Suprapubic skin (tissue), 4 donors: Measurements from ENCODE around the gene DHX35. TPM values are rescaled to one million over a fixed set of nuclear protein-coding genes. Genes with fewer than 3 reads are reported as not detected.
A peak's percentile ranks its signal among the peaks of the same experiment; 100 is the strongest.
"Not testable (repeated sequence)": the region's sequence is repeated elsewhere in the genome, so short reads cannot be mapped to it uniquely, and the experiment has no call there.

ENCODE experiments used
- DNase-seq, 2 donors: peaks; one replicate each; pipeline ENCODE4 v3.0.0-alpha.2; 2019; ENCODE audit warnings: low spot score in 2 of 2
- H3K27ac ChIP-seq: fragments of 200-600 bp; sonication (generic); one replicate; pipeline ENCODE4 v1.5.1; 2019
- H3K27me3 ChIP-seq: fragments of 200-600 bp; sonication (generic); one replicate; pipeline ENCODE4 v1.5.1; 2019
- H3K36me3 ChIP-seq: fragments of 200-600 bp; sonication (generic); one replicate; pipeline ENCODE4 v1.5.1; 2019
- H3K4me1 ChIP-seq: fragments of 200-600 bp; sonication (generic); one replicate; pipeline ENCODE4 v1.5.1; 2019
- H3K4me3 ChIP-seq: fragments of 200-600 bp; sonication (generic); one replicate; pipeline ENCODE4 v1.5.1; 2019; ENCODE audit warnings: mild to moderate bottlenecking
- H3K9me3 ChIP-seq: fragments of 200-600 bp; sonication (generic); one replicate; pipeline ENCODE4 v1.5.1; 2019
- CTCF ChIP-seq, 2 donors: fragments of 200-600 bp in 1 of 2; fragments of 450-650 bp in 1 of 2; sonication (generic) in 1 of 2; IDR thresholded peaks; one replicate each; pipeline ENCODE4 v1.5.1; 2016 to 2019; ENCODE audit warnings: antibody characterized with exemption in 2 of 2, mild to moderate bottlenecking in 1 of 2, moderate library complexity in 1 of 2
- EP300 ChIP-seq: sonication (generic); formaldehyde crosslinking; IDR thresholded peaks from one replicate; pipeline ENCODE4 v1.6.1; 2017; ENCODE audit warnings: antibody characterized with exemption
- POLR2A ChIP-seq, 2 donors: fragments of 450-650 bp; IDR thresholded peaks; one replicate each; pipeline ENCODE4 v1.6.1; 2017; ENCODE audit warnings: antibody characterized with exemption in 2 of 2, mild to moderate bottlenecking in 2 of 2, moderate library complexity in 2 of 2
- POLR2AphosphoS5 ChIP-seq, 3 donors: sonication (generic); formaldehyde crosslinking; IDR thresholded peaks; one replicate each; pipeline ENCODE4 v1.6.1; 2017; ENCODE audit warnings: antibody characterized with exemption in 3 of 3
- WGBS: methylation state at CpG from one replicate; pipeline ENCODE4 v1.1.5; 2018; 5-methylcytosine and 5-hydroxymethylcytosine counted together
- total RNA-seq, 4 donors: library from RNA; depleted of rRNA; stranded (reverse); fragments of >200 nt; gene quantifications; one replicate each; pipeline ENCODE4 v1.1.0, GENCODE V29; 2016

The DHX35 gene
- total RNA-seq, 4 donors from 2014 or later = 8.4 to 22.9 (median 11.9) TPM

GRCh38 chr20:38957915-38958485, 4.1 kb upstream of the DHX35 start:
- Histone ChIP-seq H3K36me3 (no peaks in the 10 kb centered on the region), H3K9me3 (no peaks in the 10 kb centered on the region), H3K27ac (no peak overlapping the region), H3K4me1 (peaks cover 10% of the 10 kb centered on the region), H3K27me3 (no peaks in the 10 kb centered on the region), H3K4me3 (no peak overlapping the region)
- TF ChIP-seq EP300 = no peak
- no peak for TF ChIP-seq POLR2AphosphoS5 (IDR thresholded peaks at IDR 0.05)
- no peak for TF ChIP-seq POLR2A (IDR thresholded peaks at IDR 0.05)
- TF ChIP-seq CTCF (IDR thresholded peaks at IDR 0.05) = no peak
- DNase-seq = no peak
- WGBS = 88% methylated on average over 8 of the region's 8 CpGs

GRCh38 chr20:38960187-38960687, 1.9 kb upstream of the DHX35 start:
- H3K9me3 ChIP-seq, H3K4me3 ChIP-seq, H3K27ac ChIP-seq, H3K27me3 ChIP-seq, DNase-seq, H3K36me3 ChIP-seq: not testable (repeated sequence)
- peaks cover 15% of the 10 kb centered on the region for H3K4me1 ChIP-seq
- 88% methylated on average over 9 of the region's 9 CpGs for WGBS

GRCh38 chr20:38961530-38962043, 557 bp upstream of the DHX35 start:
- no peaks in the 10 kb centered on the region for H3K9me3 ChIP-seq
- peaks cover 15% of the 10 kb centered on the region for H3K4me1 ChIP-seq
- H3K4me3 ChIP-seq = peak overlapping the region; percentile 85
- WGBS = 10% methylated on average over 16 of the region's 16 CpGs
- no peaks in the 10 kb centered on the region for H3K36me3 ChIP-seq
- H3K27me3 ChIP-seq = no peaks in the 10 kb centered on the region
- TF ChIP-seq POLR2AphosphoS5 (IDR thresholded peaks at IDR 0.05) (no peak), EP300 (no peak), POLR2A (IDR thresholded peaks at IDR 0.05) (no peak), CTCF (IDR thresholded peaks at IDR 0.05) (no peak)
- H3K27ac ChIP-seq = peak overlapping the region; percentile 90
- no peak for DNase-seq

GRCh38 chr20:38962928-38963401, 821 bp downstream of the DHX35 start:
- Histone ChIP-seq H3K36me3 (peaks cover 3% of the 10 kb centered on the region), H3K4me1 (peaks cover 15% of the 10 kb centered on the region), H3K27ac (no peak overlapping the region), H3K4me3 (peak overlapping the region; percentile 85), H3K9me3 (no peaks in the 10 kb centered on the region), H3K27me3 (no peaks in the 10 kb centered on the region)
- WGBS = 3% methylated on average over 5 of the region's 5 CpGs
- DNase-seq = no peak
- TF ChIP-seq POLR2A (IDR thresholded peaks at IDR 0.05) (no peak), POLR2AphosphoS5 (IDR thresholded peaks at IDR 0.05) (no peak), EP300 (no peak)

- no peak for DNase-seq
- peaks cover 3% of the 10 kb centered on the region for H3K36me3 ChIP-seq
- H3K9me3 ChIP-seq = no peaks in the 10 kb centered on the region
- TF ChIP-seq POLR2A (IDR thresholded peaks at IDR 0.05) = no peak
- TF ChIP-seq POLR2AphosphoS5 (IDR thresholded peaks at IDR 0.05) = no peak
- TF ChIP-seq CTCF (IDR thresholded peaks at IDR 0.05) = no peak
- TF ChIP-seq EP300 = no peak
- no peak overlapping the region for H3K4me3 ChIP-seq
- H3K27me3 ChIP-seq = no peaks in the 10 kb centered on the region
- peaks cover 15% of the 10 kb centered on the region for H3K4me1 ChIP-seq
- no peak overlapping the region for H3K27ac ChIP-seq
Observed at GRCh38 chr20:38963745-38964144, 1.6 kb downstream of the DHX35 start.

GRCh38 chr20:38965264-38965663, 3.1 kb downstream of the DHX35 start:
- no peaks in the 10 kb centered on the region for H3K9me3 ChIP-seq

More at GRCh38 chr20:38965264-38965663, 3.1 kb downstream of the DHX35 start:
- Histone ChIP-seq H3K27me3 (no peaks in the 10 kb centered on the region), H3K27ac (no peak overlapping the region), H3K4me3 (no peak overlapping the region), H3K4me1 (peaks cover 15% of the 10 kb centered on the region), H3K36me3 (peaks cover 16% of the 10 kb centered on the region)
- no peak for TF ChIP-seq POLR2AphosphoS5 (IDR thresholded peaks at IDR 0.05)
- TF ChIP-seq EP300 = no peak
- TF ChIP-seq CTCF (IDR thresholded peaks at IDR 0.05) = no peak
- TF ChIP-seq POLR2A (IDR thresholded peaks at IDR 0.05) = no peak
- DNase-seq = no peak
